Fibroblast of gingiva (primary cell): ENCODE data around the gene RHOBTB1.
A peak's percentile ranks its signal among the peaks of the same experiment; 100 is the strongest.
"Not testable (repeated sequence)": the region's sequence is repeated elsewhere in the genome, so short reads cannot be mapped to it uniquely, and the experiment has no call there.

Experiments used
- DNase-seq: peaks from one replicate; pipeline ENCODE4 v3.0.0-alpha.2; 2011; ENCODE audit warnings: low read depth

The RHOBTB1 gene

DNA sequence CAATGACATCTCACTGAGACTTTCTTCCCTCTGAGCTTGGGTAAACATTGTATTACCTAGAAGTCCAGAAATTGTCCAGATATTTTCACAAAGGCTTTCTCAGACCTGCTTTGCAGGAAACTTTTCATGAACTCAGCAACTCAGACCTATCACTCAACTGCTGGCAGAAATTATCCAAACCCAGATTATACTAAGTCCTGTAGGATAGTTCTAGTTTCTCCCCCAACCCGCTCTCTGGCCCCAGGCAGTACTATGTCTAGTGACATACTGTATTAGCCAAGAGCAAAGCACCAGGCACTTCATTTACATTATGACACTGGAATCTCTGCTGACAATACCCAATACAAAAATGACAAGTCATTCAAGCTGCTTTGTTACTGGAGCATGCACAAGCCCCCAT is 75.0 kb downstream of the RHOBTB1 start:
- DNase-seq: no peak

DNA sequence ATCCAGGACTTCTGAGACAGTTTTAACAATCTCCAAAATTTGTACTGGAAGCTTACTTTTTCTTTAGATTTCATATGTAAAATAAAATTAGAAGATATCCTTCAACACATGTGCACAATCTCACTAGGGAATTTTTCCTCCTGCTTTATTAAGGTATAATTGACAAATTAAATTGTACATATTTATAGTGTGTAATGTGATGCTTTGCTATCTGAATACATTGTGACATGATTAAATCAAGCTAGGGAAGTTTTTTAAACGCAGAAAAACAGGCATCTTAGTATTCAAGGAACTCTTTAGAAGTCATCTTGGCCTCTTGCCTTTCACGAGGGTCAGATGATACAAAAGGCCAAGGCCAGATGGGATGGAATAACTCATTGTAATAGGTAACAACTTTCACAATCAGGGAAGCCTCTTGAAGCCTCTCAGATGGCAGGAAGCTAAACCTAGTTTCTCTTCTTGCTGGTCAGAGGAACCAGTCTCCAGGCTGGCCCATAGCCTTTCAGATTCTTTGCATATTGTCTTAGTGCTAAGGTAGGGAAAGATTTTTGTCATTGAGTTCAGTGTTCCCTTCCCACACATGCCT is 78.7 kb downstream of the RHOBTB1 start:
- no peak for DNase-seq

DNA sequence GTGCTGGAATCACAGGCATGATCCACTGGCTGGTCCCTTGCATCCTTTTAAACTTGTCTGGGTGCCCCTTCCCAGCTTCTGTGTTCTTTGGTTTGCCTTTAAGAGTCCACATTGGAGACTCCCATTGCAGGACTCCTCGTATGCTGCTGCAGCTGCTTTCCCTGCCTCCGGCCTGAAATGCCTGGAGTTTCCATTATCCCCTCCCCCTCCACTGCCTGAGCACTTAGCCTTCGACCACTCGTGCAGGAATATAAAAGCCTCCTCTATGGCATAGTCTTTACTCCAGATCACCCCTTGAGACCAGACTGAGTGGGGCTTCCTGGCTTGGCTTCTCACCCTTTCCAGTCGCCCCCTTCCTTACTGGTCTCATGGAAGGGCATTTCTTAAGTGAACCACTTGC is 80.2 kb downstream of the RHOBTB1 start:
- DNase-seq: no peak

DNA sequence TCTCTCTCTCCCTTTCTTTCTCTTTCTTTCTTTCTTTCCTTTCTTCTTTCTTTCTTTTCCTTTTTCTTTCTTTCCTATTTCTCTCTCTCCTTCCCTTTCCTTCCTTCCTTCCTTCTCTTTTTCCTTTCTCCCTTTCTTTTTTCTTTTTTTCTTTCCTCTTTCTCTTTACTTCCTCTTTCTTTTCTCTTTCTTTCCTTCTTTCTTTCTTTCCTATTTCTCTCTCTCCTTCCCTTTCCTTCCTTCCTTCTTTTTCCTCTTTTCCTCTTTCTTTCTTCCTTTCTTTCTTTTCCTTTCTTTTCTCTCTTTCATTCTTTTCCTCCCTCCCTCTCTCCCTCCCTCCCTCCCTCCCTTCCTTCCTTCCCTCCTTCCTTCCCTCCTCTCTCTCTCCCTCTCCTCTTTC is 81.5 kb downstream of the RHOBTB1 start:
- DNase-seq: no peak

DNA sequence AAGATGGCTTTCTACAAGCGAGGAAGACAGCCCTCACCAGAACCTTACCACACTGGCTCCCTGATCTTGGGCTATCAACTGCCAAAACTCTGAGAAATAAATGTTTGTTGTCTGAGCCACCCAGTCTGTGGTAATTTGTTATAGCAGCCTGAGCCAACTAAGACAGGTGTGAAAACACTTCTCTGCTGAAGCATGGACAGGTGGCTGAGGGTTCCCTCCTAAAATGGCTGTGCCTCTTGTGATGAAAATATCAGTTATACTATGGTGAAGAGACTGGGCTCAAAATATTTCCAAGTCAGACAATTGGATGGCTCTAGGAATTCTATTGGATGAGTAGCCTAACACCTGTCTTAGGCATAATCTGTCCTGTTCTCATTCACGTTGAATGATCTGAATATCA is 87.6 kb downstream of the RHOBTB1 start:
- no peak for DNase-seq

DNA sequence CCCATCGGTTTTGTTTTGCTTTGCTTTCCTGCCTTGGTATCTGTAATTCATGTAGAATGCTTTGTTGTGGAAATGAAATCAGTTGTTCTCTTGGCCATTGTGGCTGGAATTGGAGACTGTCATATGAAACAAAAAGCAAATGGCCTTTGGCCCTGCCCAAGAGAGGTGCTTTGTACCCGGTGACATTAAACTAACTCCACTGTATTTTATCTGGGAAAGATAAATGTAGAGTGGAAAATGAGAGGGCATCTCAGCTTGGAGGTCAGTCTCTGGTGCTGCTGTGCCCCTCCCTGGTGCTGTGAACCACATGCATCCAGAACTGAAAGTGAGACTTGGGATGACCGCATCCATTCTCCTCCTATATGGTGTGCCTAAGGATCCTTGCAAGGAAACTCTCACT is 90.3 kb downstream of the RHOBTB1 start:
- no peak for DNase-seq

DNA sequence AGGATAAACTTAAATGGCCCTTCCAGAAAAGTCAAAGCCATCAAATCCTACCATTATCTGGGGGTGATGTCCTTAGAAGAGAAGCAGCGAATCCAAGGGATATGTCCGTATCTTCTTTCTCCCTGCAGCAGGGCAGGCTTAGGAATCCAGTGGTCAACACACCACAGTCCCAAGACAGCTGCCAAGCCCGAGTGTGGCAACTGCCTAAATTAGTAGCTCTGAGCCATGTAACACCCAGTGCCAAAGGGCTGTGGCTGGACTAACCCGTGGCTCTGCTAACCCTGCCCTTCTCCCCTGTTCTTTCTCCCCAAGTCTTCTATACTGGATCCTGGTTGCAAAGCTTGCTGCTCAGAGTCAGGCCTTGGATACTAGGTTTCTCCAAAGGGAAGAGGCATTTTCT is 90.9 kb downstream of the RHOBTB1 start:
- DNase-seq: peak; percentile 53

DNA sequence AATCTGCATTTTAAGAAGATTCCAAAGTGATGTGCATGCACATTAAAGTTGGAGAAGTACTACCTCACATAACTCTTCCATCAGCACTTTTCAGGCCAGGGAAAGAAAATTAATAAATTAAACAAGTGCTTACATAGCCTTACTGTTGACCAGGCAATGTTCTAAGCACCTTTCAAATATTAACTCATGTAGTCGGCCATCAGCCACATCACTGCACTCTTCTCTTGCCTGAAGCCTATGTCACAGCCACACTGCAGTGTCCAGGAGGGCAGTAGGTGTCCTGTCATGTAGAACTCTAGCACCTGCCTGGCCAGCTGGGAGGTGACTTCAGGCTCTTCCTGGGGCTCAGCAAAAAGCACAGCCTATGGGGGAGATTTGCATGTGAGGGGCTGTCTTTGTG is 94.2 kb downstream of the RHOBTB1 start:
- no peak for DNase-seq

DNA sequence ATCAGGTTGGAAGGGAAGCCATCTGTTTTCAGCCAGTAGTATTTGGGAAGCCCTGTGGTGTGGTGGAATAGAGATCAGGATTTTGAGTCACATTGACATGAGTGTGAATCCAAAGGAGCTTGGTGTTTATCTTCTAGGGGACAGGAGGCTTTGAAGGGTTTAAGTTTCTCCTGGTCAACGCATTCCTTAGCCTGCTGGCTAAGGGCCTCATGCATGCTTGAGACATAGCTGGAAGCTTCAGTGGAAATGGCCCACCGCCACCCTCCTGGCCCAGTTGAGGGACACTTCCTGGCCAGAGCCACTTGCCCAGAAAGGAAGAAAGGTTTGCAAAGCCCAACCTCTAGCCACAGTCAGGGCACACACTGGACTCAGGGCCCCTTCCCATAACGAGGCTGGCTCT is 94.8 kb downstream of the RHOBTB1 start:
- peak; percentile 12 for DNase-seq

DNA sequence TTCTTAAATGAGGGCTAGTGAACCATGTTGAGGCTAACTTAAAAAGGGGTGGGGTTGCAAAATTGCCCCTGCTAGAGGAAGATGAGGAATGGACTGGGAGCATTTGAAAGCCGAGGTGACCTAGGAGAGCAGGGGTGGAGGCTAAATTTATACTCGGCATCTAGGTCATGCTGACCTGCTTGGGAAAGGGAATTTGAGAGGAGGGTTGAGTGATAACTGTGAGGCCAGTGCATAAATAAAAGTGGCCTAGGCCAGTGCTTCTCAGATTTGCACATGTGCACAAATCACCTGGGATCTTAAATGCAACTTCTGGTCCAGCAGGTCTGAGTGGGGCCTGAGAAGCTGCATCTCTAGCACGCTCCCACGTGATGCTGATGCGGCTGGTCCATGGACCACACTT is 95.3 kb downstream of the RHOBTB1 start:
- no peak for DNase-seq

DNA sequence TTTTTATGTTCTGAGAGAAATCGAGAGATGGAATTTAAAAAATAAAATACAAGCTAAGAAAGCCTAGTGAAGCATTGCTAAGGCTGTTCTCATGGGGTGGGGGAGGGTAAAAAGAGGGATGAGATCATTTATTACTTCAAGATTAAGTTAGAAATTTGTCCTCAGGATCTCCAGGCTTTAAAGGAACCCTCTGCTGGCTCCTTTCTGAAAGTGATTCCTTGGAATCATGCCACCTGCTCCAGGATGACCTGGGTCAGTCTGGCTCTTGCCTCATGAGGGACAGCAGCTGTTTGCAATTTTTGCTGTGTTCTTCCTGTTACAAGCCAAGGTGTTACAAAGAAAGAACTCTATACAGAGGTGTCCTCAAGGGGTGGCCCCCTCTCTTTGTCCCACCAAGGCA is 95.9 kb downstream of the RHOBTB1 start:
- peak; percentile 53 for DNase-seq

DNA sequence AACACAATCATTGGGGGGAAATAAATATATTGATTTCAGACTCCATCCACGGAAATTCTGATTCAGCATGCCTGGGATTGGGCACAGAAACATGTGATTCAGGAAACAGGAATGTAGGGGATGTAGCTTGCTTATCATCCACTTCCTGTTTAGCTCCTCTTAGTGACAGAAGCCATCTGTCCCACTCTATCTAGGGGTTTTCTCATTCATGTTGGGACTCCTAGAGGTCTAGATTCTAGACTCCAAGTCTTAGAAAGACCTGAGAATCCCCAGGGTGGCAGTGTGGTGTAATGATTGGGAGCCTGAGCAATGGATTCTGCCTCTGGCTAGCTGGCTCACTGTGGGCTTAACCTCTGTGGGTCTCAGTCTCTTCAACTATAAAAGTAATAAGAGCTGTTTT is 97.8 kb downstream of the RHOBTB1 start:
- peak; percentile 8 for DNase-seq

DNA sequence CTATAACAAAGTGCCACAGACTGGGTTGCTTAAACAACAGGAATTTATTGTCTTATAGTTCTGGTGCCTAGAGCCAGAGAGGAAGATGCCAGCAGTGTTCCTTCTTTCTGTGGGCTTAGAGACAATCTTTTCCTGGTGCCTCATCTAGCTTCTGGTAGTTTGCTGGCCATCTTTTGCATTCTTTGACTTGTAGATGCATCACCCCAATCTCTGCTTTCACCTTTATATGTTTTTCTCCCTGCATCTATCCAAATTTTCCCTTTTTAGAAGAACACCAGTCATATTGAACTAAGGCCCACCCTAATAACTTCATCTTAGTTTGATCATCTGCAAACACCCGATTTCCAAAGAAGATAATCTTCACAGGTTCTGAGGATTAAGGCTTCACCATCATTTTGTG is 98.9 kb downstream of the RHOBTB1 start:
- DNase-seq: no peak

DNA sequence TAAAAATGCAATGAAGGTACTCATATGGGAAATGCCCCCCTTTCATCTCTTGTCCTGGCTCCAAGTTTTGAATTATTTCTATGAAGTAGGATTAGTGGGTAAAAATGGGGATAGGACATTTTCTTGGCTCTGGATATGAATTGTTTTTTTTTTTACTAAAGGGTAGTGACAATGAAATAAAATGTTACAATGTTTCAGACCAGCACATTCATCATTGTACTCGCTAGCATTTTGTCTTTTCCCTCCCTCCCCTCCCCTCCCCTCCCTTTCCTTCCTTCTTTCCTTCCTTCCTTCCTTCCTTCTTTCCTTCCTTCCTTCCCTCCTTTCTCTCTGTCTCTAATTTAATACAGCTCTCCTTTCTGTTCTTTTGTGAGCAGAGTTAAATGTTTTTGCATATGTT is 101.3 kb downstream of the RHOBTB1 start:
- no peak for DNase-seq

DNA sequence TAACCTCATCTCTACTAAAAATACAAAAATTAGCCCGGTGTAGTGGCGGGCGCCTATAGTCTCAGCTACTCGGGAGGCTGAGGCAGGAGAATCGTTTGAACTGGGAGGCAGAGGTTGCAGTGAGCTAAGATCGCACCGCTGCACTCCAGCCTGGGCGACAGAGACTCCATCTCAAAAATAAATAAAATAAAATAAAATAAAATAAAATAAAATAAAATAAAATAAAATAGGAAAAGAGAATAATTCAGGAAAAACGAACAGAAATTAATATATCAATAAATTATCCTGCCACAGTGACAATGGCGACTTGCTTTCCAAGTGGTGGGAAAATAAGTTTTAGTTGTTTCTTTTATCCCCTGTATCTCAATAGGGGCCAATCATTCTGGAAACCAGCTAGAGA is 102.8 kb downstream of the RHOBTB1 start:
- not testable (repeated sequence) for DNase-seq

DNA sequence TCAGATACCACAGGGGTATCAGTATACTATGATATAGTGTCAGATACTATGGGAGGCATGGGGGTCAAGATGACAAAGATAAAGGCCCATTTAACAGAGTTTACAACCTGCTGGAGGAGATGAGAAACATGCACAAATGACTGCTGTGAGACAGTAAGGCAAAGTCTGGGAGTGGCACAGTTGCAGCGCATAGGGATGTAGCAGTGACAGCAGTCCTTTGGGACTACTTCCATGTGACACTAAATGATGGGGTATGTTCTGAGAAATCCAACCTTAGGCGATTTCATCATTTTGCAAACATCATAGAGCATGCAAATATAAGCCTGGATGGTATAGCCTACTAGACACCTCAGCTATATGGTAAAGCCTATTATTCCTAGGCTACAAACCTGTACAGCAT is 108.9 kb downstream of the RHOBTB1 start:
- no peak for DNase-seq

DNA sequence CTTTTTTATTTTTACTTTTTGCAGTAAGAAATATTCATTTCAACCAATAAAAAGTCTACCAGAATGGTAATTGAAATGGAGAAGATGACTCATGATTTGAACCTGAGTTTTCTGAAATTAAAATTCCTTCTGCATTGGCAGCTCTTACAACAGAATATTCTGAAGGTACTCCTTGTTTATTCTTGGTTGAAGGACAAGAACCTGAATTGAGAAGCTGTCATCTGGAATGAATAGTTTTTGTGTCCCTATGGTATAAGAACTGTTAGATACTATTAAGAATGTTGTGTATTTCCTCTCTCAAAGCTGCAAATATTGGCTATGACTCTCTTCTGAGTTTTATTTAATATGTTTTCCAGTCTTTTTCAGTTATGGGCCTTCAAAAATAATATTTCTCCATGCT is 109.6 kb downstream of the RHOBTB1 start:
- DNase-seq: no peak

DNA sequence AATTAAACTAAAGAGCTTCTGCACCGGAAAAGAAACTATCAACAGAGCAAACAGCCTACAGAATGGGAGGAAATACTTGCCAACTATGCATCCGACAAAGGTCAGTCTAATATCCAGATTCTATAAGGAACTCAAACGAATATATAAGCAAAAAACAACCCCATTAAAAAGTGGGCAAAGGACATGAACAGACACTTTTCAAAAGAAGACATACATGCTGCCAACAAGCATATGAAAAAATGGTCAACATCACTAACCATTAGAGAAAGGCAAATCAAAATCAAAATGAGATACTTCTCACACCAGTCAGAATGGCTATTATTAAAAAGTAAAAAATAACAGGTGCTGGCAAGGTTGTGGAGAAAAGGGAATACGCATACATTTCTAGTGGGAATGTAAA is 111.8 kb downstream of the RHOBTB1 start:
- DNase-seq: not testable (repeated sequence)

DNA sequence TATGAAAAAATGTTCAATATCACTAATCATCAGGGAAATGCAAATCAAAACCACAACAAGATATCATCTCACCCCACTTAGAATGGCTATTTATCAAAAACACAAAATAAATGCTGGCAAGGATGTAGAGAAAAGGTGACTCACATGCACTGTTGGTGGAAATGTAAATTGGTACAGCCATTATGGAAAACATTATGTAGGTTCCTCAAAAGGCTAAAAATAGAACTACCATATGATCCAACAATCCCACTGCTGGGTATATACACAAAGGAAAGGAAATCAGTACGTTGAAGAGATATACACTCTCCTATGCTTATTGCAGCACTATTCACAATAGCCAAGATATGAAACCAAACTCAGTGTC is 115.5 kb downstream of the RHOBTB1 start:
- no peak for DNase-seq

DNA sequence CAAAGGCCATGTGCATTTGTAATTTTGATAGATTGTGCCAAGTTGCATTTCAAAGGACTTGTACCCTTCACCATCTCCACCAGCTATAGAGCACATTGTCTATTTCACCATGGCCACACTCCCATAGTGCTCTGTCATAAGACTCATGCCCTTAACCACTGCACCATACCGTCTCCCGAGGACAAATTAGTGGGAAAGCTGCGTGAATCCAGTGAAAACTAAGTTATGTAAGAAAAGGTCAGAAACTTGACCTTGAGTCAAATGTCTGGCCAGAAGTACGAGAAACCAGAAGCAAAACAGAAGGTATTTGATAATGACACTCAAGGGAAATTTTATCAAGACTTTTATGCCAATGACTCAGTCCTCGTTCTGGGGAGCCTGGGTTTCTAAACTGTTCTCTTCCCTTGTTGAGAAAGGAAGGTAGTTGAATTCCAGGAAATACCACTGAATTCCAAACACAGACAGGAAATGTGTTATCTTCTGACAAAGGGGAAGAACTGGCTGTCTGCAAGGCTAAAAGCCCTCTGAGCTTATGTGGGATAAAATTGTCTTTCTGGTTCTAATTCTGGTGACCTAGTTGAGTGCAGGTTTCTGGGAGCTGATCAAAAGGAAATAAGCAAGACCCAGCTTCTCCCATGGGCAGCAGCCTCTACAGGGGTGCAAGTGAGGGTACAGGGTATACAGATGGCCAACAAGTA is 116.0 kb downstream of the RHOBTB1 start:
- DNase-seq: no peak

DNA sequence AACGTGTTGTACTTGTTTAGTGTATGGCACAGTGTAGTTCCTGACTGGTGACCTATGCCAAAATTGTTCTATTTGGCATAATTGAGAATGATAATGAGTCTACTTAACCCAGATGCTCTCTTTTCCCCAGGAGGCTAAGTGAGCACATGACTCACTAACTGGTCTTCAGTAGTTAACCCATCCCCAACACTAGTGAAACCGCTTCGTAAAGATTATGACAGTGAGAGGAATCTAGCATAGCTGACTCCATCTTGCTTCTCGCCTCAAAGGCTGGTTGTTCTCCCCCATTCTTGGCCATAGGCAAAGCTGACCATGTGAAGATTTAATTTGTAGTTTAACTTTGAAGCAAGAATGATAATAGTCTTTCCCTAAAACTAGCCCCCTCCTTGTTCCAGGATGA is 118.5 kb downstream of the RHOBTB1 start:
- no peak for DNase-seq

DNA sequence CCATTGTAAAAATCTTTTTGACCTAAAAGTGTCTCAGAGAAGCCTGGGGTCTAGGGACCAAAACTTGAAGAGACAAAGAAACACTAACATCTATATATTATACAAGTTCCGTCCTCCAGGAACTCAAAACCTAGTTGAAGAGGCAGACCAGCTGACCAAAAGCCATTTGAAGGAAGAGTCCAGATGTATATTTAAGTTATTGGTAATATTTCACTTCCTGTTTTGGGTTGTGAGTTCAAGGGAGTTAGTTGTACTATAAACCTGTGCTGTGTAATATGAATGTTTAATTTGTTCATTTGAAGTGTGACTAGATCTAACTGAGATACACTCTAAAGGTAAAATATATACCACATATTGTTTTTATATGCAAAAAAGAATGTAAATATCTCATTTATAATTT is 120.7 kb downstream of the RHOBTB1 start:
- DNase-seq: no peak

DNA sequence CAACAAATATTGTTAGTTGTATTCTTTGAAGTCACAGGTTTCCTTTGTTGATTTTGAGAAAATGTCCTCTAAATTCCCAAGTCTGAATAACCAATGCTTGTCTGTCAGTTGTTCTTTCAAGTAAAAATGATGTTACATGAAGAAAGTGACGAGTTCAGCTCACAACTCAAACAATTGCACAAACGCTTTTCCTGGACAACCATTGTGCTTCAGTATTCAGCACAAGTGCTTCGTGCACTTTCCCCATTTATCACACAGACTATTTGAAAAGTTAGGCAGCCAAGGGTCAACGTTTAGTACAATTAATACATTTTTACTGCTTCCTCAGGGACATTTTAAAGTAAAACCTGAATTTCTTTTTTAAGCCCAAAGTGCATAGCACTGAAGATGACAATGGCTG is 121.2 kb downstream of the RHOBTB1 start:
- DNase-seq: no peak

DNA sequence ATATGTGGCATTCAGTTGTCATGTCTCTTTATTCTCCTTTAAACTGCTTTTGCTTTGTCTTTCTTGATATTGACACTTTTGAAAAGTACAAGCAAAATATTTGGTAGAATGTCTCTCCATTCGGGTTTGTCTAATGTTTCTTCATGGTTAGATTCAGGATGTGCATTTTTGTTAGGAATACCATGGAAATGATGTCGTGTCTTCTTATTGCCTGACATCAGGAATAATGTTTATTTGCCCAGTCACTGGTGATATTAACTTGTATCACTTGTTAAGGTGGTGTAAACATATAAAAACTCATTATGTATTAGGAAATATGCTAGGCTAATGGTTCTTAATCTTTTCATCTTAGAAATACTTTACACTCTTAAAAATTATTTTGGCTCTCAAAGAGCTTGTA is 122.3 kb downstream of the RHOBTB1 start:
- no peak for DNase-seq
